Body of pancreas (tissue), 4 donors: ENCODE measurements around the gene APPL1. TPM values are rescaled to one million over a fixed set of nuclear protein-coding genes. Genes with fewer than 3 reads are reported as not detected.

Source experiments
- ATAC-seq: fragments of 150-250 bp; one replicate; pipeline ENCODE4 v1.9.1; 2016
- DNase-seq, 4 donors: peaks; one replicate each; pipeline ENCODE4 v3.0.0-alpha.2; 2019
- H3K27ac ChIP-seq, 4 donors: fragments of 200-600 bp; sonication (generic); 1 replicate in 3 of 4; 2 replicates in 1 of 4; pipeline versions ENCODE4 v1.5.1 to v1.6.1; 2016 to 2019; ENCODE audit warnings: mild to moderate bottlenecking in 1 of 4, mixed read lengths in 1 of 4, moderate library complexity in 1 of 4
- H3K27me3 ChIP-seq, 2 donors: fragments of 200-600 bp; sonication (generic); one replicate each; pipeline ENCODE4 v1.6.0; 2016; ENCODE audit warnings: mild to moderate bottlenecking in 1 of 2
- H3K36me3 ChIP-seq, 2 donors: fragments of 200-600 bp; sonication (generic); replicated peaks in 1 of 2; 2 replicates each; pipeline ENCODE4 v1.5.1; 2016; ENCODE audit warnings: low read depth in 2 of 2; ENCODE audit not compliant: insufficient read depth in 1 of 2
- H3K4me1 ChIP-seq: fragments of 200-600 bp; sonication (generic); one replicate; pipeline ENCODE4 v1.6.0; 2016
- H3K4me3 ChIP-seq, 2 donors: fragments of 200-600 bp; sonication (generic); 1 replicate in 1 of 2; 2 replicates in 1 of 2; pipeline ENCODE4 v1.5.1; 2016 to 2019
- H3K9me3 ChIP-seq, 3 donors: fragments of 200-600 bp; sonication (generic); 1 replicate in 2 of 3; 2 replicates in 1 of 3; pipeline ENCODE4 v1.5.1; 2016
- POLR2A ChIP-seq, 3 donors: fragments of 450-650 bp; IDR thresholded peaks; one replicate each; pipeline ENCODE4 v1.6.1; 2016; ENCODE audit warnings: antibody characterized with exemption in 3 of 3, mild to moderate bottlenecking in 2 of 3
- WGBS, 2 donors: methylation state at CpG; one replicate each; pipeline ENCODE4 v1.1.5; 2017; 5-methylcytosine and 5-hydroxymethylcytosine counted together
- intact Hi-C: fragments of 100-400 bp; cut with DNase I; formaldehyde crosslinking; loops from one replicate; pipeline ENCODE4 v1.15.1; 2023
- total RNA-seq, 2 donors: library from RNA; depleted of rRNA; stranded (reverse); fragments of >200 nt; gene quantifications; one replicate each; pipeline ENCODE4 v1.1.0, GENCODE V29; 2016
- TF ChIP-seq, protein P1 (sequence below), 7 experiments: fragments of 450-650 bp in 4 of 7; fragments of 200-600 bp in 3 of 7; sonication (generic) in 3 of 7; IDR thresholded peaks; one replicate each; pipeline ENCODE4 v1.5.1; 2016 to 2019; ENCODE audit warnings: antibody characterized with exemption in 7 of 7

The APPL1 gene
- total RNA-seq, 2 donors from 2014 or later: 28.0 to 31.9 TPM

DNA sequence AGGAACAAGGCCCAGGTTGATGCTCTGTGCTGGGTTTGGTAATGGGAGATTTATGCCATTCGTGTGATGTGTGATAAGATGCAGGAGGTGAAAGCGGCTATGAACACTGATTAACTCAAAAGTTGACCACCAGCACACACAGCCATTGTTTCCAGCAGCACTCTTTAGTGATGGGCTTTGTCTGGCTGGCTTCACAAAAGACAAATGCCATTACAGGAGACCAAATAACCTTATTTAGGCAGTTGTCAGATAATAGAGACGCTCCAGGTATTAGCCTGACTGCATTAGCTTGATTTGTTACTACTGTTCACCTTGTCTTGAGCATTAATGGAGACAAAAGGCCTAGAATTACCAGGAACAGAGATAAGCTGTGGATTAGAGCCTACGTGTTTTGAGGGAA, 32.9 kb upstream of the APPL1 start:
- Histone ChIP-seq H3K9me3 (no peaks in the 10 kb centered on the region), H3K27ac (no peak overlapping the region), H3K27me3 (no peaks in the 10 kb centered on the region), H3K4me1 (no peaks in the 10 kb centered on the region), H3K36me3 (no peaks in the 10 kb centered on the region), H3K4me3 (no peak overlapping the region)
- no peak for DNase-seq
- intact Hi-C loops: no loop called here
- TF ChIP-seq, protein P1, sequence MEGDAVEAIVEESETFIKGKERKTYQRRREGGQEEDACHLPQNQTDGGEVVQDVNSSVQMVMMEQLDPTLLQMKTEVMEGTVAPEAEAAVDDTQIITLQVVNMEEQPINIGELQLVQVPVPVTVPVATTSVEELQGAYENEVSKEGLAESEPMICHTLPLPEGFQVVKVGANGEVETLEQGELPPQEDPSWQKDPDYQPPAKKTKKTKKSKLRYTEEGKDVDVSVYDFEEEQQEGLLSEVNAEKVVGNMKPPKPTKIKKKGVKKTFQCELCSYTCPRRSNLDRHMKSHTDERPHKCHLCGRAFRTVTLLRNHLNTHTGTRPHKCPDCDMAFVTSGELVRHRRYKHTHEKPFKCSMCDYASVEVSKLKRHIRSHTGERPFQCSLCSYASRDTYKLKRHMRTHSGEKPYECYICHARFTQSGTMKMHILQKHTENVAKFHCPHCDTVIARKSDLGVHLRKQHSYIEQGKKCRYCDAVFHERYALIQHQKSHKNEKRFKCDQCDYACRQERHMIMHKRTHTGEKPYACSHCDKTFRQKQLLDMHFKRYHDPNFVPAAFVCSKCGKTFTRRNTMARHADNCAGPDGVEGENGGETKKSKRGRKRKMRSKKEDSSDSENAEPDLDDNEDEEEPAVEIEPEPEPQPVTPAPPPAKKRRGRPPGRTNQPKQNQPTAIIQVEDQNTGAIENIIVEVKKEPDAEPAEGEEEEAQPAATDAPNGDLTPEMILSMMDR (IDR thresholded peaks at IDR 0.05): no peak
- TF ChIP-seq POLR2A (IDR thresholded peaks at IDR 0.05): no peak
- WGBS, 2 donors: 82 to 83% methylated on average over 4 of the region's 4 CpGs
- no peak for ATAC-seq

DNA sequence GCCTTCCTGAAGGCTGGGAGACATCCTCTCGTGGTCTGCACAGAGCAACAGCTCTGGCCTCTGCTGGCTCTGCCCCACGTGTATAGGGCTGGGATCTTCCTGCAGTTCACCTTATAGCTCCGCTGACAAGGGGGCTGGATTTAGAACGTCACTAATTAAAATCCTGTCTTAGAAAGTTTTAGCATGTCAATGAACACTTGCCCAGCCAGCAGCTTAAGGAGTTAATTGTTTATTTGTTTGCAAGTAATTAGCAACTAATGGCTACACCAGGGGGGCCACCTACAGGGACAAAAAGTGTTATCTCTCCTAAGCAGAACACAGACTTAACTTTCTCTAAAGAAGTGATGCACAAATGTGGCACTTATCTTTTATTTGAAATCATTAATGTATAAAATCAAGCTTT, 27.6 kb upstream of the APPL1 start, which contains the start of gene HESX1:
TSS of gene HESX1 (minus strand) at position 84 of the 403 bp plus-strand sequence. CDS start at position 24, 60 bp downstream.
- 64% methylated on average over 2 to 4 of the region's 4 CpGs for WGBS, 2 donors
- TF ChIP-seq, protein P1 (IDR thresholded peaks at IDR 0.05): no peak
- TF ChIP-seq POLR2A (IDR thresholded peaks at IDR 0.05): no peak
- no peaks in the 10 kb centered on the region for H3K9me3 ChIP-seq
- H3K4me1 ChIP-seq: no peaks in the 10 kb centered on the region
- H3K36me3 ChIP-seq: no peaks in the 10 kb centered on the region
- DNase-seq: no peak
- H3K27ac ChIP-seq: no peak within 1 kb of the TSS
- H3K4me3 ChIP-seq: no peak within 1 kb of the TSS
- no peak for ATAC-seq
- intact Hi-C loops: no loop called here
- no peaks in the 10 kb centered on the region for H3K27me3 ChIP-seq

DNA sequence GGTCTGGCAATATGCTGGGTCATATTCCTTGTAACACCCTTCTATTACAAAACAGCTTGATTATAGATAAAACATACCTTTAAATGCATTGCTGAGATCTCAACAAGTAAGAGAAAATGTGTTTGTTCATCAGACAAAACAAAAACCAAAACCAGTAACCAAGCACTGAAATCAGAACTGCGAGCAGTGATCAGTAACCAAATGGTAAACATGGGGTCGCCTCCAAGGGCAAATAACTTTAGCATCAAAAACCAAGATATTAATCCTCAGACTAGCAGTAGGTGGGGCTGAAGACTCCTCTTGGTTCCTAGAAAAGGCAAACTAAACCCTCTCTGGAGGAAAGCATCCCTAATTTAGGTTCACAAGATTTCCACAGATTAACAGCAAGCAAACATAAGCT, 21.1 kb upstream of the APPL1 start:
- TF ChIP-seq POLR2A (IDR thresholded peaks at IDR 0.05): no peak
- TF ChIP-seq, protein P1 (IDR thresholded peaks at IDR 0.05): no peak
- H3K4me1 ChIP-seq: no peaks in the 10 kb centered on the region
- H3K36me3 ChIP-seq: no peaks in the 10 kb centered on the region
- WGBS, 2 donors: 87 to 90% methylated on average over 2 of the region's 2 CpGs
- H3K27me3 ChIP-seq: no peaks in the 10 kb centered on the region
- no peaks in the 10 kb centered on the region for H3K9me3 ChIP-seq
- H3K27ac ChIP-seq: no peak overlapping the region
- DNase-seq: no peak
- intact Hi-C loops: no loop called here
- ATAC-seq: no peak
- H3K4me3 ChIP-seq: no peak overlapping the region

DNA sequence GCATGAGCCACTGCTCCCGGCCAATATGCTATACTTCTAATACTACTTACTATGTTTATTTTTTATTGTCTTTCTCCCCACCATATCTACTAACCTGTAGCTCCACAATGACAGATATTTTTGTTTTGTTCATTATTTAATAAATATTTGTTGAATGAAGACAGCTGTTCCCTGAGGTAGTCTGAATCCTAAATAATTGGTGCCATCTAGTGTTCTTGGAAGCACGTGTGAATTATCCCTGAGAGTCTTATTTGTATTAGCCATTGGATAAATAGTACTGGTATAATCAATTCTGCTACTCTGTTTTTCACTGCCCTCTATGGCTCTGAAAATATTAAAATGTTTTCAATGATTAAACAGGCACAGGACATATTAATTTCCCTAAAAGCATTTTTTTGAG, 5.6 kb upstream of the APPL1 start:
- DNase-seq (no peak), ATAC-seq (peak; percentile 56)
- intact Hi-C loops: no loop called here
- Histone ChIP-seq H3K4me1 (peaks cover 21% of the 10 kb centered on the region), H3K27me3 (no peaks in the 10 kb centered on the region), H3K9me3 (no peaks in the 10 kb centered on the region), H3K36me3 (no peaks in the 10 kb centered on the region), H3K27ac (no peak overlapping the region), H3K4me3 (no peak overlapping the region)
- no peak for TF ChIP-seq POLR2A (IDR thresholded peaks at IDR 0.05)
- TF ChIP-seq, protein P1 (IDR thresholded peaks at IDR 0.05): peak in 5 of 7 experiments; percentile 32 to 61 (median 48)
- 40 to 43% methylated on average over 2 of the region's 2 CpGs for WGBS, 2 donors

DNA sequence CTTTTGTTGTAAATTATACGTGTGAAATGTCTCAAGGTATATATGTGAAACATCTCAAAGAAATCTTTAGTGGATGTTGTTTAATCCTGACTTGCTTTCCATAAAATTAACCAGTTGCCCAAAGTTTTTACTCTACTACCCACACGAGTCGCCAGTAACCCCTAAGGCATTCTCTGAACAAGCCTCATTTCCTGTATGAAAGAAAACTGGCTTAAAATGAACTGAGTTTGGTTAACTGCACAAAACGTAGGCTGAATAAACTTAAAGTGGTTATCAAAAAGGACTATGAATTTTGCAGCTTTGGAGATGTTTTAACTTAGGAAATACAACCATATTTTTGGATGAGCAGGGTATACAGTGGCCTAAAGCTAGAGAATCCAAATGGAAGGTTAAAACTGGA, 2.7 kb upstream of the APPL1 start:
- DNase-seq: no peak

More for the DNA sequence above, 2.7 kb upstream of the APPL1 start:
- no peaks in the 10 kb centered on the region for H3K9me3 ChIP-seq
- no peaks in the 10 kb centered on the region for H3K27me3 ChIP-seq
- WGBS, 2 donors: 72 to 75% methylated on average over 4 of the region's 4 CpGs
- no peak overlapping the region for H3K4me3 ChIP-seq
- no peaks in the 10 kb centered on the region for H3K36me3 ChIP-seq
- TF ChIP-seq, protein P1 (IDR thresholded peaks at IDR 0.05): no peak
- H3K4me1 ChIP-seq: peaks cover 31% of the 10 kb centered on the region
- intact Hi-C loops: no loop called here
- ATAC-seq: no peak
- peak overlapping the region in 1 of 4 donors; percentile 96 for H3K27ac ChIP-seq
